ENCODE measurements around the gene KCNH1.
"Not testable (repeated sequence)": the region's sequence is repeated elsewhere in the genome, so short reads cannot be mapped to it uniquely, and the experiment has no call there.

The KCNH1 gene

GRCh38 chr1:211007830-211008229, 126.1 kb downstream of the KCNH1 start:
- DNase-seq, result no peak

GRCh38 chr1:210995931-210996330, 138.0 kb downstream of the KCNH1 start:
- DNase-seq, result not testable (repeated sequence)

- DNase-seq, result no peak
Observed at GRCh38 chr1:210992837-210993236, 141.1 kb downstream of the KCNH1 start.

GRCh38 chr1:210989905-210990304, 144.0 kb downstream of the KCNH1 start:
- DNase-seq, result no peak

GRCh38 chr1:210981490-210981889, 152.5 kb downstream of the KCNH1 start:
- DNase-seq, result no peak

- no peak for DNase-seq
Observed at GRCh38 chr1:210980082-210980481, 153.9 kb downstream of the KCNH1 start.

- DNase-seq, result no peak
Observed at GRCh38 chr1:210978974-210979354, 155.0 kb downstream of the KCNH1 start.

- DNase-seq, result no peak
Observed at GRCh38 chr1:210978316-210978973, 155.5 kb downstream of the KCNH1 start.

- no peak for DNase-seq
Observed at GRCh38 chr1:210951279-210951678, 182.7 kb downstream of the KCNH1 start.

GRCh38 chr1:210949940-210950546, 183.9 kb downstream of the KCNH1 start:
- not testable (repeated sequence) for DNase-seq

- no peak for DNase-seq
Observed at GRCh38 chr1:210949489-210949888, 184.5 kb downstream of the KCNH1 start.

- DNase-seq, result no peak
Observed at GRCh38 chr1:210949039-210949438, 184.9 kb downstream of the KCNH1 start.

- no peak for DNase-seq
Observed at GRCh38 chr1:210944252-210944651, 189.7 kb downstream of the KCNH1 start.

GRCh38 chr1:210942513-210942912, 191.4 kb downstream of the KCNH1 start:
- DNase-seq, result no peak

GRCh38 chr1:210940081-210940617, 193.8 kb downstream of the KCNH1 start:
- DNase-seq, result no peak

GRCh38 chr1:210938416-210938925, 195.5 kb downstream of the KCNH1 start:
- DNase-seq, result no peak

GRCh38 chr1:210937846-210938245, 196.1 kb downstream of the KCNH1 start:
- no peak for DNase-seq

- no peak for DNase-seq
Observed at GRCh38 chr1:210935905-210936304, 198.0 kb downstream of the KCNH1 start.

GRCh38 chr1:210932104-210932503, 201.8 kb downstream of the KCNH1 start:
- DNase-seq, result no peak

GRCh38 chr1:210922666-210923065, 211.3 kb downstream of the KCNH1 start:
- no peak for DNase-seq

- no peak for DNase-seq
Observed at GRCh38 chr1:210920716-210921694, 212.9 kb downstream of the KCNH1 start.

- DNase-seq, result no peak
Observed at GRCh38 chr1:210920258-210920657, 213.7 kb downstream of the KCNH1 start.

GRCh38 chr1:210918893-210919292, 215.1 kb downstream of the KCNH1 start:
- no peak for DNase-seq
